GM23338 (cell line): ENCODE results near the gene BAHCC1.

ENCODE experiments used
- CREB1 ChIP-seq: fragments of 250-450 bp; sonication (Bioruptor Pico); IDR thresholded peaks from 2 replicates; pipeline ENCODE4 v1.5.0; 2020; ENCODE audit warnings: low read depth, mild to moderate bottlenecking, moderate library complexity
- EZH2 ChIP-seq: fragments of 200-600 bp; sonication (generic); IDR thresholded peaks from one replicate; pipeline ENCODE4 v1.8.0; 2017; ENCODE audit warnings: antibody characterized with exemption, mild to moderate bottlenecking, low read depth; ENCODE audit not compliant: unreplicated experiment
- JUNB ChIP-seq: IDR thresholded peaks from one replicate; pipeline ENCODE4 v1.6.1; 2016; ENCODE audit warnings: antibody characterized with exemption; ENCODE audit not compliant: unreplicated experiment
- POLR2AphosphoS5 ChIP-seq: IDR thresholded peaks from 2 replicates; pipeline ENCODE4 v1.6.1; 2016; ENCODE audit warnings: antibody characterized with exemption, low read depth
- ZNF114 ChIP-seq: fragments of 250-450 bp; sonication (Bioruptor Pico); IDR thresholded peaks from 2 replicates; pipeline ENCODE4 v1.5.0; 2020; ENCODE audit warnings: mild to moderate bottlenecking, moderate library complexity
- TF ChIP-seq, protein P1 (sequence below), 2 experiments: fragments of 200-600 bp in 1 of 2; sonication (generic) in 1 of 2; conservative IDR thresholded peaks; 2 replicates each; pipeline versions ENCODE4 v1.5.1 to v1.6.1; 2016 to 2017; ENCODE audit warnings: antibody characterized with exemption in 2 of 2, low read depth in 2 of 2, mild to moderate bottlenecking in 2 of 2, moderate library complexity in 1 of 2
- TF ChIP-seq, protein P2 (sequence below): fragments of 250-450 bp; sonication (Bioruptor Pico); IDR thresholded peaks from 2 replicates; pipeline ENCODE4 v1.5.0; 2020; ENCODE audit warnings: mild to moderate bottlenecking, moderate library complexity
- TF ChIP-seq, protein P3 (sequence below): IDR thresholded peaks from one replicate; pipeline ENCODE4 v1.6.1; 2018; ENCODE audit warnings: antibody characterized with exemption; ENCODE audit not compliant: unreplicated experiment
- TF ChIP-seq, protein P4 (sequence below): IDR thresholded peaks from 2 replicates; pipeline ENCODE4 v1.6.1; 2016; ENCODE audit warnings: antibody characterized with exemption

DNA sequence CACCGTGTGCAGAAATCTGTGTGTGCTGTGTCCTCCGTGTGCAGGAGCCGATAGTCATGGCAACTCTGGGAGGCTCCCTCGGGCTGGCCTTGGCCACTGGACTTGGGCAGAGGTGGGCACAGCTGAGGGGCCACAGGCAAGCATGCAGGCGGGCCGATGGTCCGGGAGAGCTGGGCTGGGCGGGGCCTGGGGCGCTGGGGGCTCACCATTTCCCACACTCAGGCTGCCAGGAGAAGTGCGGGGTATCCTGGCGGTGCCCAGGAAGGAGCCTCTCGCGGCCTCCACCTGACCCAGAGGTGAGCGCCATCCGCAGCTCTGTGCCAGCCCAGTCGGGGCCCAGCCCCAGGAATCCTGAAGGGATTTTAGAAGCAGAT lies 28.4 kb downstream of the BAHCC1 start:
- TF ChIP-seq, protein P1, sequence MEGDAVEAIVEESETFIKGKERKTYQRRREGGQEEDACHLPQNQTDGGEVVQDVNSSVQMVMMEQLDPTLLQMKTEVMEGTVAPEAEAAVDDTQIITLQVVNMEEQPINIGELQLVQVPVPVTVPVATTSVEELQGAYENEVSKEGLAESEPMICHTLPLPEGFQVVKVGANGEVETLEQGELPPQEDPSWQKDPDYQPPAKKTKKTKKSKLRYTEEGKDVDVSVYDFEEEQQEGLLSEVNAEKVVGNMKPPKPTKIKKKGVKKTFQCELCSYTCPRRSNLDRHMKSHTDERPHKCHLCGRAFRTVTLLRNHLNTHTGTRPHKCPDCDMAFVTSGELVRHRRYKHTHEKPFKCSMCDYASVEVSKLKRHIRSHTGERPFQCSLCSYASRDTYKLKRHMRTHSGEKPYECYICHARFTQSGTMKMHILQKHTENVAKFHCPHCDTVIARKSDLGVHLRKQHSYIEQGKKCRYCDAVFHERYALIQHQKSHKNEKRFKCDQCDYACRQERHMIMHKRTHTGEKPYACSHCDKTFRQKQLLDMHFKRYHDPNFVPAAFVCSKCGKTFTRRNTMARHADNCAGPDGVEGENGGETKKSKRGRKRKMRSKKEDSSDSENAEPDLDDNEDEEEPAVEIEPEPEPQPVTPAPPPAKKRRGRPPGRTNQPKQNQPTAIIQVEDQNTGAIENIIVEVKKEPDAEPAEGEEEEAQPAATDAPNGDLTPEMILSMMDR (conservative IDR thresholded peaks at IDR 0.05; ENCODE audit: low read depth in 2 of 2): no peak
- no peak for TF ChIP-seq POLR2AphosphoS5
- TF ChIP-seq, protein P2, sequence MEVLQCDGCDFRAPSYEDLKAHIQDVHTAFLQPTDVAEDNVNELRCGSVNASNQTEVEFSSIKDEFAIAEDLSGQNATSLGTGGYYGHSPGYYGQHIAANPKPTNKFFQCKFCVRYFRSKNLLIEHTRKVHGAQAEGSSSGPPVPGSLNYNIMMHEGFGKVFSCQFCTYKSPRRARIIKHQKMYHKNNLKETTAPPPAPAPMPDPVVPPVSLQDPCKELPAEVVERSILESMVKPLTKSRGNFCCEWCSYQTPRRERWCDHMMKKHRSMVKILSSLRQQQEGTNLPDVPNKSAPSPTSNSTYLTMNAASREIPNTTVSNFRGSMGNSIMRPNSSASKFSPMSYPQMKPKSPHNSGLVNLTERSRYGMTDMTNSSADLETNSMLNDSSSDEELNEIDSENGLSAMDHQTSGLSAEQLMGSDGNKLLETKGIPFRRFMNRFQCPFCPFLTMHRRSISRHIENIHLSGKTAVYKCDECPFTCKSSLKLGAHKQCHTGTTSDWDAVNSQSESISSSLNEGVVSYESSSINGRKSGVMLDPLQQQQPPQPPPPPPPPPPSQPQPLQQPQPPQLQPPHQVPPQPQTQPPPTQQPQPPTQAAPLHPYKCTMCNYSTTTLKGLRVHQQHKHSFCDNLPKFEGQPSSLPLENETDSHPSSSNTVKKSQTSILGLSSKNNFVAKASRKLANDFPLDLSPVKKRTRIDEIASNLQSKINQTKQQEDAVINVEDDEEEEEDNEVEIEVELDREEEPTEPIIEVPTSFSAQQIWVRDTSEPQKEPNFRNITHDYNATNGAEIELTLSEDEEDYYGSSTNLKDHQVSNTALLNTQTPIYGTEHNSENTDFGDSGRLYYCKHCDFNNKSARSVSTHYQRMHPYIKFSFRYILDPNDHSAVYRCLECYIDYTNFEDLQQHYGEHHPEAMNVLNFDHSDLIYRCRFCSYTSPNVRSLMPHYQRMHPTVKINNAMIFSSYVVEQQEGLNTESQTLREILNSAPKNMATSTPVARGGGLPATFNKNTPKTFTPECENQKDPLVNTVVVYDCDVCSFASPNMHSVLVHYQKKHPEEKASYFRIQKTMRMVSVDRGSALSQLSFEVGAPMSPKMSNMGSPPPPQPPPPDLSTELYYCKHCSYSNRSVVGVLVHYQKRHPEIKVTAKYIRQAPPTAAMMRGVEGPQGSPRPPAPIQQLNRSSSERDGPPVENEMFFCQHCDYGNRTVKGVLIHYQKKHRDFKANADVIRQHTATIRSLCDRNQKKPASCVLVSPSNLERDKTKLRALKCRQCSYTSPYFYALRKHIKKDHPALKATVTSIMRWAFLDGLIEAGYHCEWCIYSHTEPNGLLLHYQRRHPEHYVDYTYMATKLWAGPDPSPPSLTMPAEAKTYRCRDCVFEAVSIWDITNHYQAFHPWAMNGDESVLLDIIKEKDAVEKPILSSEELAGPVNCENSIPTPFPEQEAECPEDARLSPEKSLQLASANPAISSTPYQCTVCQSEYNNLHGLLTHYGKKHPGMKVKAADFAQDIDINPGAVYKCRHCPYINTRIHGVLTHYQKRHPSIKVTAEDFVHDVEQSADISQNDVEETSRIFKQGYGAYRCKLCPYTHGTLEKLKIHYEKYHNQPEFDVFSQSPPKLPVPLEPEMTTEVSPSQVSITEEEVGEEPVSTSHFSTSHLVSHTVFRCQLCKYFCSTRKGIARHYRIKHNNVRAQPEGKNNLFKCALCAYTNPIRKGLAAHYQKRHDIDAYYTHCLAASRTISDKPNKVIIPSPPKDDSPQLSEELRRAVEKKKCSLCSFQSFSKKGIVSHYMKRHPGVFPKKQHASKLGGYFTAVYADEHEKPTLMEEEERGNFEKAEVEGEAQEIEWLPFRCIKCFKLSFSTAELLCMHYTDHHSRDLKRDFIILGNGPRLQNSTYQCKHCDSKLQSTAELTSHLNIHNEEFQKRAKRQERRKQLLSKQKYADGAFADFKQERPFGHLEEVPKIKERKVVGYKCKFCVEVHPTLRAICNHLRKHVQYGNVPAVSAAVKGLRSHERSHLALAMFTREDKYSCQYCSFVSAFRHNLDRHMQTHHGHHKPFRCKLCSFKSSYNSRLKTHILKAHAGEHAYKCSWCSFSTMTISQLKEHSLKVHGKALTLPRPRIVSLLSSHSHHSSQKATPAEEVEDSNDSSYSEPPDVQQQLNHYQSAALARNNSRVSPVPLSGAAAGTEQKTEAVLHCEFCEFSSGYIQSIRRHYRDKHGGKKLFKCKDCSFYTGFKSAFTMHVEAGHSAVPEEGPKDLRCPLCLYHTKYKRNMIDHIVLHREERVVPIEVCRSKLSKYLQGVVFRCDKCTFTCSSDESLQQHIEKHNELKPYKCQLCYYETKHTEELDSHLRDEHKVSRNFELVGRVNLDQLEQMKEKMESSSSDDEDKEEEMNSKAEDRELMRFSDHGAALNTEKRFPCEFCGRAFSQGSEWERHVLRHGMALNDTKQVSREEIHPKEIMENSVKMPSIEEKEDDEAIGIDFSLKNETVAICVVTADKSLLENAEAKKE: no peak
- no peak for TF ChIP-seq EZH2
- TF ChIP-seq, protein P3, sequence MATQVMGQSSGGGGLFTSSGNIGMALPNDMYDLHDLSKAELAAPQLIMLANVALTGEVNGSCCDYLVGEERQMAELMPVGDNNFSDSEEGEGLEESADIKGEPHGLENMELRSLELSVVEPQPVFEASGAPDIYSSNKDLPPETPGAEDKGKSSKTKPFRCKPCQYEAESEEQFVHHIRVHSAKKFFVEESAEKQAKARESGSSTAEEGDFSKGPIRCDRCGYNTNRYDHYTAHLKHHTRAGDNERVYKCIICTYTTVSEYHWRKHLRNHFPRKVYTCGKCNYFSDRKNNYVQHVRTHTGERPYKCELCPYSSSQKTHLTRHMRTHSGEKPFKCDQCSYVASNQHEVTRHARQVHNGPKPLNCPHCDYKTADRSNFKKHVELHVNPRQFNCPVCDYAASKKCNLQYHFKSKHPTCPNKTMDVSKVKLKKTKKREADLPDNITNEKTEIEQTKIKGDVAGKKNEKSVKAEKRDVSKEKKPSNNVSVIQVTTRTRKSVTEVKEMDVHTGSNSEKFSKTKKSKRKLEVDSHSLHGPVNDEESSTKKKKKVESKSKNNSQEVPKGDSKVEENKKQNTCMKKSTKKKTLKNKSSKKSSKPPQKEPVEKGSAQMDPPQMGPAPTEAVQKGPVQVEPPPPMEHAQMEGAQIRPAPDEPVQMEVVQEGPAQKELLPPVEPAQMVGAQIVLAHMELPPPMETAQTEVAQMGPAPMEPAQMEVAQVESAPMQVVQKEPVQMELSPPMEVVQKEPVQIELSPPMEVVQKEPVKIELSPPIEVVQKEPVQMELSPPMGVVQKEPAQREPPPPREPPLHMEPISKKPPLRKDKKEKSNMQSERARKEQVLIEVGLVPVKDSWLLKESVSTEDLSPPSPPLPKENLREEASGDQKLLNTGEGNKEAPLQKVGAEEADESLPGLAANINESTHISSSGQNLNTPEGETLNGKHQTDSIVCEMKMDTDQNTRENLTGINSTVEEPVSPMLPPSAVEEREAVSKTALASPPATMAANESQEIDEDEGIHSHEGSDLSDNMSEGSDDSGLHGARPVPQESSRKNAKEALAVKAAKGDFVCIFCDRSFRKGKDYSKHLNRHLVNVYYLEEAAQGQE: no peak
- TF ChIP-seq CREB1 (CRISPR knock-in tag): no peak
- TF ChIP-seq, protein P4, sequence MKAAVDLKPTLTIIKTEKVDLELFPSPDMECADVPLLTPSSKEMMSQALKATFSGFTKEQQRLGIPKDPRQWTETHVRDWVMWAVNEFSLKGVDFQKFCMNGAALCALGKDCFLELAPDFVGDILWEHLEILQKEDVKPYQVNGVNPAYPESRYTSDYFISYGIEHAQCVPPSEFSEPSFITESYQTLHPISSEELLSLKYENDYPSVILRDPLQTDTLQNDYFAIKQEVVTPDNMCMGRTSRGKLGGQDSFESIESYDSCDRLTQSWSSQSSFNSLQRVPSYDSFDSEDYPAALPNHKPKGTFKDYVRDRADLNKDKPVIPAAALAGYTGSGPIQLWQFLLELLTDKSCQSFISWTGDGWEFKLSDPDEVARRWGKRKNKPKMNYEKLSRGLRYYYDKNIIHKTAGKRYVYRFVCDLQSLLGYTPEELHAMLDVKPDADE: no peak
- TF ChIP-seq ZNF114 (CRISPR knock-in tag): no peak
- TF ChIP-seq JUNB: no peak
